Esophagus muscularis mucosa (tissue), 3 donors: ENCODE data around the gene ARHGEF7.

Experiments used
- POLR2AphosphoS5 ChIP-seq, 2 donors: sonication (generic); formaldehyde crosslinking; IDR thresholded peaks; one replicate each; pipeline ENCODE4 v1.6.1; 2017; ENCODE audit warnings: antibody characterized with exemption in 2 of 2
- TF ChIP-seq, protein P1 (sequence below), 3 experiments: fragments of 200-600 bp in 2 of 3; fragments of 450-650 bp in 1 of 3; sonication (generic) in 2 of 3; IDR thresholded peaks; one replicate each; pipeline ENCODE4 v1.5.1; 2017 to 2019; ENCODE audit warnings: antibody characterized with exemption in 3 of 3, mild to moderate bottlenecking in 2 of 3, moderate library complexity in 1 of 3

DNA sequence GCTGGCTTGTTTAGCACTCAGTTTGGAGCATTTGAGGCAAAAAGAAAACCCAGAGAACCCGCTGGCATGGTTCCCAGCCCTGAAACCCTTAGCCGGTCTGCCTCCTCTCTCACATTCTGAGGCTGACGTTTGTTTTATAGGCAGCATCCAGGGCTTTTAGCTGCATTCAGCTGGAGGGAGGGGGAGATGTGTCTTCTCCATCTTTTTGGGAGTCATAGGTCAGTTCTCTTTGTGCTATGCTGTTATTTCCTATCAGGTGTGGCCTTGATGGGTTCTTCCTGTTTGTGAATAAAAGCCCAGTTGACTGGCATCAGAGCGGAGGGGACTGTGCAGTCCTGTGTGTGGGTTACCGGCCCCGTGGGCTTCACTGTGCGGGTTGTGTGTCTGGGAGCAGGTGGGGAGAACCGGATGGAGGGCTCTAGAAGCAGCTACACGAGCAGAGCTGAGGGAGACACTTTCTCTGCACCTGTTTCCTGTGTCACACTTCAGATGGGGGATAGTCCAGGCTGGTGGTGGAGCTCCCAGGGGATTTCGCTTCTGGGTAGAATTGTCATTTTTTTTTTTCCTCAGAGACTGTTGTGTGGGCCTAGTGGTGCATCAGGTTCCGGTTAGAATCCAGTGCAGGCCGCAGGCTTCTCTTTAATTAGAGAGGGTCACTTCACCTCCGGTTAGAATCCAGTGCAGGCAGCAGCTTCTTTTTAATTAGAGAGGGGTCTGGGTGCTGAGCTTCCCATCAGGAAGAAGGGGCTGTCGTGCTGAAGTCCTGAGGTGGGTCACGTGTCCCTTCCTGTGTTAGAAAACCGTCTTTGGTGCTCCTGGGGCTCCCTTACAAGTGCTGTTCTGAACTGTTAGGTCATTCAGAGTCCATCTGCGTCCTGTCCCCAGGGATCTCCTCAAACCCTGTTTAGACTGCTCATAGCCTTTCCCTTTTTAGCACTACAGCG, 69.6 kb downstream of the ARHGEF7 start:
- no peak for TF ChIP-seq POLR2AphosphoS5 (IDR thresholded peaks at IDR 0.05)
- TF ChIP-seq, protein P1, sequence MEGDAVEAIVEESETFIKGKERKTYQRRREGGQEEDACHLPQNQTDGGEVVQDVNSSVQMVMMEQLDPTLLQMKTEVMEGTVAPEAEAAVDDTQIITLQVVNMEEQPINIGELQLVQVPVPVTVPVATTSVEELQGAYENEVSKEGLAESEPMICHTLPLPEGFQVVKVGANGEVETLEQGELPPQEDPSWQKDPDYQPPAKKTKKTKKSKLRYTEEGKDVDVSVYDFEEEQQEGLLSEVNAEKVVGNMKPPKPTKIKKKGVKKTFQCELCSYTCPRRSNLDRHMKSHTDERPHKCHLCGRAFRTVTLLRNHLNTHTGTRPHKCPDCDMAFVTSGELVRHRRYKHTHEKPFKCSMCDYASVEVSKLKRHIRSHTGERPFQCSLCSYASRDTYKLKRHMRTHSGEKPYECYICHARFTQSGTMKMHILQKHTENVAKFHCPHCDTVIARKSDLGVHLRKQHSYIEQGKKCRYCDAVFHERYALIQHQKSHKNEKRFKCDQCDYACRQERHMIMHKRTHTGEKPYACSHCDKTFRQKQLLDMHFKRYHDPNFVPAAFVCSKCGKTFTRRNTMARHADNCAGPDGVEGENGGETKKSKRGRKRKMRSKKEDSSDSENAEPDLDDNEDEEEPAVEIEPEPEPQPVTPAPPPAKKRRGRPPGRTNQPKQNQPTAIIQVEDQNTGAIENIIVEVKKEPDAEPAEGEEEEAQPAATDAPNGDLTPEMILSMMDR (IDR thresholded peaks at IDR 0.05): no peak
